ENCODE results near the gene DESI1.

The DESI1 gene

GRCh38 chr22:41557401-41558240 lies 63.2 kb downstream of the DESI1 start:
- peak; percentile 49 for DNase-seq (ENCODE audit: low spot score)

GRCh38 chr22:41556561-41556960 lies 64.3 kb downstream of the DESI1 start:
- DNase-seq (ENCODE audit: low spot score) = no peak

- no peak for DNase-seq (ENCODE audit: low spot score)
Measured at GRCh38 chr22:41555325-41555982, 65.4 kb downstream of the DESI1 start.

GRCh38 chr22:41551877-41552582 lies 68.8 kb downstream of the DESI1 start:
- no peak for DNase-seq (ENCODE audit: low spot score)

DNA sequence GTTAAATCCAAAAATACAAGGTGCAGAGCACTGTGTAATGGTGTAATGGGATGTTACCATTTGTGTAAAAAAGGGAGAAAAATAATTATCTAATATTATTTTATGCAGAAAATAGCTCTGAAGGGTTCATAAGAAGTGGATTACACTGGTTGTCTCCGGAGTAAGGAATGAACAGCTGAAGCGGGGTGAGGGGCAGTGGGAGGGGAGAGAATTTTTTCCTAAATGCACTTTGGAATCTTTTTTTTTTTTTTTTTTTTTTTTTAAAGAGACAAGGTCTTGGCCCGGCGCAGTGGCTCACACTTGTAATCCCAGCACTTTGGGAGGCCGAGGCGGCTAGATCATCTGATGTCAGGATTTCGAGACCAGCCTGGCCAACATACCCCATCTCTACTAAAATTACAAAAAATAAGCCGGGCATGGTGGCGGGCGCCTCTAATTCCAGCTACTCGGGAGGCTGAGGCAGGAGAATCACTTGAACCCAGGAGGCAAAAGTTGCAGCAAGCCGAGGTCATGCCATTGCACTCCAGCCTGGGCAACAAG lies 69.8 kb downstream of the DESI1 start:
- DNase-seq (ENCODE audit: low spot score) = no peak

DNA sequence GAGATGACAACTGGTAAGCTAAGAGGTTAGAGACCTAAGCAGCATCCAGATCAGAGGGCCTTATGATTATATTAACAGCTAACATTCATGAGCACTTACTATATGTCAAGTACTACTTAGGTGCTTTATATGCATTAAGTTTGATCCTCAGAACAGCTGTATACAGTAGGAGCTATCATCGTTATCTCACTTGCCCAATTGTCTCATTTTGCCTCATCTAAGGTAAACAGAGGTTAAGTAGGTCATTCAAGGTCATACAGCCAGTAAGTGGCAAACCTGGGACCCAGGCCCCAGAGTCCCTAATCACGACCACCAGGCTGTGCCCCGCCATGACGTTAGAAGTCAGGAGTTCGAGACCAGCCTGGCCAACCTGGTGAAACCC lies 72.0 kb downstream of the DESI1 start:
- no peak for DNase-seq (ENCODE audit: low spot score)
